ENCODE data around the gene C14orf119.

Gene C14orf119

DNA sequence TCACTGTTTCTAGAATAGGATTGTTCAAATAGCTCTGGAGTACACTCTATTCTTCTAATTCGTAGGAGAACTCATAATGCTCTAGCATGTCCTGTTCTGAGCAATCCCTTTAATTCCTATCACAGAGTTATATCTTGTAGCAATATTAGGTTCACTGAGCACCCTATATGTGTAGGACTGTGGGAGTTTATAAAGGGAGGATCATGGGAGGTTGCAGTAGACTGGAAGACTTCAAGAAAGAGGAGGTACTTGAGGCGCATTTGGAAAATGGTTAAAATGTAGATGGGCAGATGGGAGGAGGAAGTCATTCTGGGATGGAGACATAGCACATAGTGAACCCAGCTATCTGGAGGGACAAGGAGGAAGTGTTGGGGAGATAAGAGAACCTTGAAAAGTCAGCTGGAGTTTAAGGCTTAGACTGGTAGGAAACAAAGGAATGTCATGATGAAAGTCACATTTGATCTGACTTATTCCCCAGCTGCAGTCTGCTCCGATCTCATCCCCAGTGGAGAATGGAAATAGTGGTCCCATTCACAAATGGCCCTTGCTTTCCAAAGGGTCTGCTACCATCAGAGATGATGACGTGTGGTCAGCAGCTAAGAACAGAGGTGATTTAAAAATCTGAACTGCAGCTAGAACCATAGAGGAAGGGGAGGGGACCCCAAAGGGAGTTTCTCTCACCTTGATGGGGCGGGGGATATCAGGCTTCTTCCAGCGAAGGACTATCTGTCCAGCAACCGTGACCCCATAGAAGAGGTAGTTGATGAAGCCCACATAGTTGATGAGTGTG, 33.9 kb downstream of the C14orf119 start:
- DNase-seq = no peak

DNA sequence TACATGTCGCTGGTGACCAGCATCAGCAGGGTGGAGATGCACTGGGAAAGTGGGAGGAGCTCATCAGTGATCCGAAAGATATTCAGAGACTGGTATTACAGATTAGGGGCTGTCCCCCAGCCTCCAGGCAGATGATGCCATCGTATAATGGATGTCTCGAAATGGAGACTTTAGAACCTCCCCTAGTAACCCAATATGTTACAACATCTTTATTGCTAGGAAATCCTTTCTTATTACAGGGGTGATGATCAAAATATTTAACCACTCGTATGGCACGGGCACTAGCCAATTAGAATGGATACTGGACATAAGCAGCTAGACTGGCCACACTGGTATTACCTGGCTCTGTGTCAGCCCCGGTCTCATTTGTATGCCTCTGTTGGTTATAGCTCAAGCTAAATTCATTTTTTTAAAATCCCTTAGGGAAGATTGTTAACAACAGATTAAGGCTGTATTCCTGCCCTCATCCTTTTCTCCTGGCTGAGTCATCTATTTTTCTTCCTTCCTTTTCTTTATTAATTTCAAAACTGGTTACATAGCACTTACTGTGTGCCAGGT, 34.5 kb downstream of the C14orf119 start:
- DNase-seq = no peak

DNA sequence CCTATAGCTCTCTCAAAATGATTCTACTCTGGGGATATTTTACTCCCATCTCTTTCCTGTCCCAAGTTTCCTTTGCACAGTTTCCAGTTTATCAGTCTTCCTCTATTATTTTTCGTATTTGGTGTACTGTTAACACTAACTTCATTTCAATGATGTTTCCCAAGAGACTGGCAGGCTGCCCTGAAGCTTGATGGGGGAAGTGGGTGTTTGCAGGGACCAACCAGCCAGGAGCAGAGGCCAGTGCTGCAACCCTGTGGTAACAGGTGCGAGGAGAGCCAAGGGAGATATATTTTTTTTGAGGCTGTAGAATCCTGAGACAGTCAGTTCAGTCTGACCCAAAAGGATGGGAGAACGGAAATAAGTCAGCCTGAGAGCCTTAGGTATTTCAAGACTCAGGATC, 35.6 kb downstream of the C14orf119 start:
- DNase-seq = no peak

DNA sequence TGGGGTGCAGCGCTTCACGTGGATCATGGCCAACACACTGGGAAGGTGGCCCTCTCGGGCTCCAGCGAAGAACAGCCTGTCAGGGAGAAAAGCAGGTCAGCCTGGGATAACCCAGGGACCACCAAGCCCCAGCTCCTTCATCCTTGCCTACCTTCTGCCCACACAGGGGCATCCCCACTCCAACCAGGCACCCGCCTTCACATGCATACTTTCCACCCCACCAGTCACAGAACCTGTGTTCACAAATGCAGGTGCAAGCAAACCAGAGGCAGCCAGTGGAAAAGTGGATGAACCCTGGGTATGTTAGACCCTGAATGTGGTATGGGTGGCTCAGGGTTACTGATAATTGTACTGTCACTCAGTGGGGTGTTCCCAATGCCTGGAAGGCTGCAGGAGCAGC, 36.2 kb downstream of the C14orf119 start:
- DNase-seq = no peak

DNA sequence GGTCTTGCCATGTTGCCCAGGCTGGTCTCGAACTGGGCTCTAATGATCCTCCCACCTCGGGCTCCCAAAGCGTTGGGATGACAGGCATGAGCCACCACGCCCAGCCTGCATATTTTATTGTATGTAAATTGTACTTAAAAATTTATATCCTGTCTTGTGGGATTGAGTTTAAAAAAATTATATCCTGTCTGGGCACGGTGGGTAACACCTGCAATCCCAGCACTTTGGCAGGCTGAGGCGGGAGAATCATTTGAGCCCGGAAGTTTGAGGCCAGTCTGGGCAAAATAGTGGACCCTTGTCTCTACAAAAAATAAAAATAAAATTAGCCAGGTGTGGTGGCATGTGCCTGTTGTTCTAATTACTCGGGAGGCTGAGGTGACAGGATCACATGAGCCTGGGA, 37.7 kb downstream of the C14orf119 start:
- DNase-seq = no peak

DNA sequence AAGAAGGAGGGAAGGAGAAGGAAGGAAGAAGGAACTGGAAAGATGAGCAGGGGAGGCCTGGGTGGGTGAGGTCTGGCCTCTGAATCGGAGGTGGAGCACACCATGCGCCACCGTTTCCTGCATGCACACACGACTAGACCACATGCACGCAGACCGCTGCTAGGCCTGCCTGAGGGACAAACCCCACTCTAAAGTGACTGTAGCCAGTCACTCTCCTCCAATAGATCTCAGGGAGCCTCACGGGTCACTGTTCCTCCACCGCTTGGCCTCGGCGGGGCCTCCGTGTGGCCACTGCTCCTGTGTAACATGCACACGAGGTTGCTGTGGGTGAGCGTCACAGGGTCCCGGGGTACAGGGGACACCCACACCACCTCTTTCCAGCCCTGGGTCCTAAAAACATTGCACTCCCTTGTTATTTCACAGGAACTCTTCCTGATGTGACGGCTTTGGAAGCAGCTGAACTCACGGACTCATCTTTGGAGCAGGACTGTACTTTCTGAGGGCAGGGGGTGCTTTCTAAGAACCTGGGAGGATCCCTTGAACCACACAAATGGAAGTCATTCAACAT, 41.3 kb downstream of the C14orf119 start:
- DNase-seq = no peak

DNA sequence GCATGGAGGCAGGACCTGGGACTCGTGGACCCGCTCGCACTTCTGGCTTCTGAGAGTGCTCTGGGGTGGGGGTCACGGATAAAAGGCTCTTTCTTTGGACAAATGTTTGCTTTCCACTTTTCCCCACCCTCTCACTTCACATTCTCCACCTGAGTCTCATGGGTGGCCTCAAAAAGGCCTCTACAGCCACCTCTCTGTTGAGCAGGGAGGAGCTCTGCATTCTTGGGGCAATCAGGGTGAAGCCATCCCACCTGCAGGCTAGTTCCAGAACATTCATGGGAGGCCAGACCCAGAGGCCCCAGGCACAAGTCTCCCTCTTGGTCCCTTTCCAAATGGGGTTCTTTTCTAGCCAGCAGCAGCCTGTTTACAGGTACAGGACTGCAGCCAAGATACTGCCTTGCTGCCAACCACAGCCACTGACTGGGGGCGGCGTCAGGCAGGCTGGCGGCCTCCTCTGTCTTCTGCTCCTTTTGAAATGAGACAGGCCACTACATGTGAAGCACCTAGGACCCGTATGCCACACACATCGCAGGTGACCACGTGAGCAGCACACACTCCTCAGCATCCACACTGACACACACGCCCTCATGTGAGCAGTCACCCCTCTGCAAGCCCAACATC, 42.0 kb downstream of the C14orf119 start:
- no peak for DNase-seq

DNA sequence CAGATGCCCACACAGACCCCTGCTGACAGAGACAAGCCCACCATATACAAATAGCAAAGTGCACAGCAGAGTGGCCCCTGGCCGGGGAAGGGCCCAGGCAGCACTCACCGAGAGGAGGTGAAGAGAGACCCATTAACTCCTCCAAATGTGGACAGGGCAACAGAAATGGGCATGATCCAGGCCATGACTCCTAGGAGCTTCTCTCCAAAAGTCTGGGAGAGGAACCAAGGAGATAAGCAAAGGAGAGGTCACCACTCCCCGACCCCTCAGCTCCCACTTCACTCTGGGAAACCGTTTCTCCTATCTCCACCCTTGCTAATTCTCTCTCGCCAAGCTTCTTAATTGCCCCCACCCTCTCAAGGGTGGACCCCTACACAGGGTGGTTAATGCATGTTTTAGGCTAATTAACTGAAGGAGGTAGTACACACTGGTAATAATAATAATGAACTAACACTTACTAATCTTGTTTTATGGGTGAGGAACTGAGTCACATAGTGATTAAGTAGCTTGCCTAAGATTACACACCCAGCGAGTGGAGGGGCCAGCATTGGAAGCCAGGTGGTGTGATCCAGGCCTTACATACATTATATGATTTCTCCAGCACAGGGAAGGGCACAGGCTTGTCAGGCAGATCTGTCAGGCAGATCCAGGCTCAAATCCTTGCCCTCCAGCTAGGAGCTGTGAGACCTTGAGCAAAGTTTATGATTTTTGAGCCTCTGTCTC, 42.7 kb downstream of the C14orf119 start:
- DNase-seq = no peak

DNA sequence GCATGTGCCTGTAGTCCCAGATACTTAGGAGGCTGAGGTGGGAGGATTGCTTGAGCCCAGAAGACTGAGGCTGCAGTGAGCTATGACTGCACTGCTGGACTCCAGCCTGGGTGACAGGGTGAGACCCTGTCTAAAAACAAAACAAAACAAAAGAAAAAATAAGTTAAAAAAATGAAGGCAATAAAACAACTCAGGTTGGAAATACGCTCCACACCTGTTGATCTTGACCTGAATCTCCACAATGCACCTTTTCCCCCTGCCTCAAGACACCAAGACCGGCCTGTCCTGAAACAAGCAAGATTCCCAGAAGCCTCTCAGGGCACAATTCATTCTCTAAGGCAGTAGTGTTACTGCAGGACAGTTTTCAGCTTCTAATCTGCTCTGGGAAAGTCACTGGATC, 44.6 kb downstream of the C14orf119 start:
- DNase-seq = no peak

DNA sequence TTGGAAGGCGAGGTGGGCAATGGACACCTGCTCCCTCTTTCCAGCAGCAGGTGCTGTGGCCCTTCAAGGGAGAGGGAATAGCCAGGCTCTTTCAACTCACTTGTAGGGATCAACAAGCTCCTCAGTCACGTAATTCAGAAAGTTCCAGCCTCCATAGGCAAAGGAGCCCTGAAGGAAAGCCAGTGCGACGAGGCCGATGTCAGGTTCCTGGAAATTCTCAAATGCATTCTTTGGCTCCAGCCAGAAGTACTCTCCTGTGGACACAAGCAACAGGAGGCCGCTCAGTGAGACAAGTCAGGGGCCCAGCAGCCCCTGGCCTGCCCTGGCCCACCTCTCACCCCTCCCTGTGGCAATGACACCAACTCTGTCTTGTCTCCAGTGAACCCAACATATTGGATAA, 45.1 kb downstream of the C14orf119 start:
- DNase-seq = no peak

DNA sequence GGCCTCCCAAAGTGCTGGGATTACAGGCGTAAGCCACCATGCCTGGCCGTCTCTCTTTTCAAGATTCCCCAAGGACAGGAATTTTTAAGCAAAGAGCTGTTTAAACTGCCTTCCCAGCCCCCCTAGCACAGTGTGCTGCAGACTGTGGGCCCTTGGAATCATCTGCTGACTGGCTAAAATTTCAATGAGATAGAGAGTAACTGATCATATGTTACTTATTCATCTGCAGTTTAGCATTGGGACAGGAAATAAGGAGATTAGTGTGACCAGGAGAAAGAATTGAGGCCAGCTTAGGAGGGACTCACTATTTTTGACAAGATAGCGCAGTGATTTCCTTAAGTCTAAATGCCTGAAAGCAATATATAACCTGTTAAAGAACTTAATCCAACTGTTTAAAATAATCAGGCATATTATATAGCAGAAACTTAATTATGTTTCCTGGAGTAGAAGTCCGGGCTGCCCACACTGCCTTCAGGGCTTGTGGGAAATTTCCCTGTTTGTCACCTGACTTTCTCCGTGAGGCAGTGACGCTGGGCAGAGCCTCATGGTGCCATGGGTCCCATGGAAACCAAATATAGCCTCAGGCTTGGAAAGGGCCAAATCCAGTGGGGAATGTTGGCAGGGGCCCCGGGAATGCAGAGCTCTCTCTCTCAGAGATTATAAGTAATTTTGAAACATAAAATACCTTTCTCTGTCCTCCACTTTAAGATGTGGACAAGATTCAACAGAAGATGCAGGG, 46.6 kb downstream of the C14orf119 start:
- no peak for DNase-seq

DNA sequence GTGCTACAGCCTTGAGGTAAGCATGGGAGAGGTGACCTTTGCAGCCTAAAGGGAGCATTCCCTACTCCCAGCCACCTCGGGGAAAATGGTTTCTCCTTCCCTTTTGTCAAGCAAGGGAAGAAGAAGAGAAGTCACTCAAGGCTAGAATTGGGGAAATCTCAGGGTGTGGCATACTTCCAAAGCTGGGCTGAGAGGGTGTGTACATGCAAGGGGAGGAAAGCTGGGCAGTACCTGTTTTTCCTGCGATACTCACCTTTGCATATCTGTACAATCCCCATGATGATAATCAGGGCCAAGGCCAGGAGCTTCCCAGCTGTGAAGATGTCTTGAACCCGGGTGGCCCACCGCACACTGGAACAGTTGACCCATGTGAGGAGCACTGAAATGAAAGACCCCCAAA, 47.5 kb downstream of the C14orf119 start:
- no peak for DNase-seq

DNA sequence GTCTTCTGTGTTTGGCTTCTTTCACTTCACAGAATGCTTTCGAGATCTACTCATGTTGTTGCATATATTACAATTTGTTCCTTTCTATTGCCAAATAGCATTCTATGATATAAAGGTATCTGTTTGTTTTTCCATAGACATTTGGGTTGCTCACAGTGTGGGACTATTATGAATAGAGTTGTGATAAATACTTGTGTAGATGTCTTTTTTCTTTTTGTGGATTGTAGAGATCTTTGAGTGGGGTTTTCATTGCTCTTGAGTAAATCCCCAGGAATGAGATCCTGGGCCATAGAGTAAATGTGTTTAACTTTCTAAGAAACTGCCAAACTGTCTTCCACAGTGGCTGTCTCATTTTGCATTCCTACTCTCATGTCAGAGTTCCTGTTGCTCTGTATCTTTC, 48.6 kb downstream of the C14orf119 start:
- DNase-seq = no peak

DNA sequence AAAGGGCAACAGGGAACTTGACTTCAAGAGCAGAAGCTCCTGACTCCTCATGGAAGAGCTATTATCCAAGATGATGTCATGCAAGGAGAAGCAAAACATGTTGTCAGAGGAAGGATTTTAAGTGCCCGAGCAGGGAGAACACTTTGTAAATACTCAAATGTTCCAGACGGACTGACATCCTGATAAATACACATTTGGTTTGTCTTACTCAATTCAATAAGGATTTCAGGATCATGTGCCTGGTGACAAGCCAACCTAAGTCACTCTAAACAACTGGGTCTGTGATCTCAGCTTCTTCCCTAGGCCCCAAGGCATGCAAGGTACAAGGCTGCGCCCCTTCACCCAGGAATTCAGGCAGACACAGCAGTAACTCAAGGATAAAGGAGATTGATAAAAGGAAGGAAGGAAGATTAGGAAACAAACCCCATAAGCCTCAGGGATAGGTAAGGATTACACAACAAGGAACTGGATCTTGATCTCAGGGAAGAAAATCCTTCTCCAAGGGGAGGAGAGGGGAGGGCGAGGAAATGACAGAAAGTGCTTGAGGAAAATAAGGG, 50.6 kb downstream of the C14orf119 start:
- DNase-seq = no peak

DNA sequence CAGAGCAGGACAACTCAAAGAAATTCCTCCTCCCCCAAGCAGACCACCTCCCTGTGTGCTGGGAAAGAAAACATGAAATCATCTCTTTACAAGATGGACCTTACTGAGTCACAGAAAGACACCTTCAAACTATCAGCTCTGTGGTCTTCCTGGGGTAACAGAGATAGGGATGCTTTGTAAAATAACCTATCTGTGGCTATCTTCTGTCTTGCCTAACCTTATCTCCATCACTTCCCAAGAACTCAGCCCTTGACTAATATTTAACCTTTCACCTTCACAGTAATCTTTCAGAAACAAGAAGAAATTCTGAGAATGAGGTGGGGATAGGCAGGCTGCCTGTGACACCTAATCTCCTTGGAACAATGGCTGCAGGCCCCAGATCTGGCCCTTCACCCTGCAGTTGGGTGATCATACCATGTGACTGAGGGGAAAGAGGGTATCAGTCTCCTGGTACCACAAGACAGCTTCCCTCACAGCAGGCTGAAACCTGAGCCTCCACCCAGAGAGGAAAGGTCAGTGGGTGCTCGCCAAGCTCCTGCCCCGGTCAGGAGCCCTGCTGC, 51.1 kb downstream of the C14orf119 start:
- no peak for DNase-seq

DNA sequence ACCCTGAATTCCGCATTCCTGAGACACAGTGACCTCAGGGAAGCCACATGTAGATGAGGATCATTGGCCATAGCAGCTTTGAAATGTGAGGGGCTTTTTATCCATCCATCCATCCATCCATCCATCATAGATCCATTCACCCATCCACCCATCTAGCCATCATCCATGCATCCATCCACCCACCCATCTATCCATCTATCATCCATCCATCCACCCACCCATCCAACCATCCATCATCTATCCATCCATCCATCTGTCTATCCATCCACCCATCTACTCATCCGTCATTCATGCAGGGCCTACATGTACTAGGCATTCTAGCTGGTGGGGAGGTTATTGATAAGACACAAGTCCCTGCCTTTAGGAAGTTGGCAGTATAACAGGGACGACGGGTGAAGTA, 51.7 kb downstream of the C14orf119 start:
- no peak for DNase-seq

DNA sequence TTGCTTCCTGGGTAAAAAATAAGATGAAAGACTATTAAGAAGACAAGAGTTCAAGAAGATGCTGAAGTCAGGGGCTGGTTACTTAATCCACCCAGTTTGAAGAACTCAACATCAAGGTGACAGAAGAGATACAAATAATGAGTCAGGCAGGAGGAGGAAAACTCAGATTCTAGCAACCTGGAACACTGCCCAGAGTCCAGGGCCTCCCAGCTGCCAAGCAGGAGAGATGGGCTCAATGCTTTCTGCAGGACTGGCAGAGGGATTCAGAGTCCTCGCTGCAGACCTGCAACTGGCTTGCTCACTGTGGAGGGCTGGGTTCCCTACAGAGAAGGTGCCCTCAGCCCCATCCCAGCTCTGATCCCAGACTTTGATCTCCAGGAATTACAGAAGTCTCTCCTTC, 52.4 kb downstream of the C14orf119 start:
- DNase-seq = no peak

DNA sequence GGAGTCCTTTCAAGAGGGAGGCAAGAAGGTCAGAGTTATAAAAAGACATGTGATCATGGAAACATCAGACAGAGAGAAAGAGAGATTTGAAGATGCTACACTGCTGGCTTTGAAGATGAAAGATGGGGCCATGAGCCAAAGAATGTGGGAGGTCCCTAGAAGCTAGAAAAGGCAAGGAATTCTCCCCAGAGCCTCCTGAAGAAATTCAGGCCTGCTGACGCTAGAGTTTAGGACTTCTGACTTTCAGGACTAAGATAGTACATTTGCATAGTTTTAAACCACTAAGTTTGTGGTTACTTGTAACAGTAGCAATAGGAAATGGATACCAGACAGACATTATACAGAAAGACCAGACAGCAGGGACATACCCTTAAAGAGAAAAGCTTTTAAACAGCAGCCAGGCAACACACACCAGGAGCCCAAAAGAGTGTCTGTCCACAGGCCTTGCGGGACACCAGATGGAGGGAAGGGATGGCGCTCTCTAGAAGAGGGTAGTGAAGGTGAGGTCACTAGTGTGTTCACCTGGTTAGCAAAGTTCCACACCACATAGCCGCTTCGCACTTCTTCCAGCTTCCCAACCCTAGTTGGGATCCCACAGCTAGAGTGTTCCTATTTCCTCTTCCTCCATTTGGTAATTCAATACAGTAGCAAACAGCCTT, 53.4 kb downstream of the C14orf119 start:
- no peak for DNase-seq

DNA sequence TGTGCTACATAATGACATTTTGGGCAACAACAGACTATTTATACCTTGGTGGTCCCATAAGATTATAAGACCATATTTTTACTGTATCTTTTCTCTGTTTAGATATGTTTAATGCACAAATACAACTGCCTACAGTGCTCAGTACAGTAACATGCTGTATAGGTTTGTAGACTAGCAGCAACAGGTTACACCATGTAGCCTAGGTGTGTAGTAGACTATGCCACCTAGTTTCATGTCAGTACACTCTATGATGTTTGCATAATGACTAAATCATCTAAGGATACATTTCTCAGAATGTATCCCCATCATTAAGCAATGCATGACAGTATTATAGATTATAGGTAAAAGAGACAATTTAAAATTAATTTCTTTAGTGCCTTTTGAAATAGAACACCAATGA, 54.4 kb downstream of the C14orf119 start:
- no peak for DNase-seq
